ENCODE results near the gene RUSC1.

Gene RUSC1

GRCh38 chr1:155322953-155323728 is 2.4 kb downstream of the RUSC1 start (continued):
- TF ChIP-seq ZBTB44 (tag by site-specific recombination; IDR thresholded peaks at IDR 0.05): no peak
- peak; percentile 51 for TF ChIP-seq ZBTB10 (tag by site-specific recombination; IDR thresholded peaks at IDR 0.05)
- TF ChIP-seq, protein P1, sequence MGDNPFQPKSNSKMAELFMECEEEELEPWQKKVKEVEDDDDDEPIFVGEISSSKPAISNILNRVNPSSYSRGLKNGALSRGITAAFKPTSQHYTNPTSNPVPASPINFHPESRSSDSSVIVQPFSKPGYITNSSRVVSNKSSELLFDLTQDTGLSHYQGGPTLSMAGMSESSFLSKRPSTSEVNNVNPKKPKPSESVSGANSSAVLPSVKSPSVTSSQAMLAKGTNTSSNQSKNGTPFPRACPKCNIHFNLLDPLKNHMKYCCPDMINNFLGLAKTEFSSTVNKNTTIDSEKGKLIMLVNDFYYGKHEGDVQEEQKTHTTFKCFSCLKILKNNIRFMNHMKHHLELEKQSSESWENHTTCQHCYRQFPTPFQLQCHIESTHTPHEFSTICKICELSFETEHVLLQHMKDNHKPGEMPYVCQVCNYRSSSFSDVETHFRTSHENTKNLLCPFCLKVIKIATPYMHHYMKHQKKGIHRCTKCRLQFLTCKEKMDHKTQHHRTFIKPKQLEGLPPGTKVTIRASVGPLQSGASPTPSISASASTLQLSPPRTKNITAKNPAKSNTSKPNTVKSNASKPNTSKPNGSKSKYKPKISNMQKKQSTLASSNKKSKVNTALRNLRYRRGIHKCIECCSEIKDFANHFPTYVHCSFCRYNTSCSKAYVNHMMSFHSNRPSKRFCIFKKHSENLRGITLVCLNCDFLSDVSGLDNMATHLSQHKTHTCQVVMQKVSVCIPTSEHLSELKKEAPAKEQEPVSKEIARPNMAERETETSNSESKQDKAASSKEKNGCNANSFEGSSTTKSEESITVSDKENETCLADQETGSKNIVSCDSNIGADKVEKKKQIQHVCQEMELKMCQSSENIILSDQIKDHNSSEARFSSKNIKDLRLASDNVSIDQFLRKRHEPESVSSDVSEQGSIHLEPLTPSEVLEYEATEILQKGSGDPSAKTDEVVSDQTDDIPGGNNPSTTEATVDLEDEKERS (tag by site-specific recombination; IDR thresholded peaks at IDR 0.05): no peak
- TF ChIP-seq, protein P2, sequence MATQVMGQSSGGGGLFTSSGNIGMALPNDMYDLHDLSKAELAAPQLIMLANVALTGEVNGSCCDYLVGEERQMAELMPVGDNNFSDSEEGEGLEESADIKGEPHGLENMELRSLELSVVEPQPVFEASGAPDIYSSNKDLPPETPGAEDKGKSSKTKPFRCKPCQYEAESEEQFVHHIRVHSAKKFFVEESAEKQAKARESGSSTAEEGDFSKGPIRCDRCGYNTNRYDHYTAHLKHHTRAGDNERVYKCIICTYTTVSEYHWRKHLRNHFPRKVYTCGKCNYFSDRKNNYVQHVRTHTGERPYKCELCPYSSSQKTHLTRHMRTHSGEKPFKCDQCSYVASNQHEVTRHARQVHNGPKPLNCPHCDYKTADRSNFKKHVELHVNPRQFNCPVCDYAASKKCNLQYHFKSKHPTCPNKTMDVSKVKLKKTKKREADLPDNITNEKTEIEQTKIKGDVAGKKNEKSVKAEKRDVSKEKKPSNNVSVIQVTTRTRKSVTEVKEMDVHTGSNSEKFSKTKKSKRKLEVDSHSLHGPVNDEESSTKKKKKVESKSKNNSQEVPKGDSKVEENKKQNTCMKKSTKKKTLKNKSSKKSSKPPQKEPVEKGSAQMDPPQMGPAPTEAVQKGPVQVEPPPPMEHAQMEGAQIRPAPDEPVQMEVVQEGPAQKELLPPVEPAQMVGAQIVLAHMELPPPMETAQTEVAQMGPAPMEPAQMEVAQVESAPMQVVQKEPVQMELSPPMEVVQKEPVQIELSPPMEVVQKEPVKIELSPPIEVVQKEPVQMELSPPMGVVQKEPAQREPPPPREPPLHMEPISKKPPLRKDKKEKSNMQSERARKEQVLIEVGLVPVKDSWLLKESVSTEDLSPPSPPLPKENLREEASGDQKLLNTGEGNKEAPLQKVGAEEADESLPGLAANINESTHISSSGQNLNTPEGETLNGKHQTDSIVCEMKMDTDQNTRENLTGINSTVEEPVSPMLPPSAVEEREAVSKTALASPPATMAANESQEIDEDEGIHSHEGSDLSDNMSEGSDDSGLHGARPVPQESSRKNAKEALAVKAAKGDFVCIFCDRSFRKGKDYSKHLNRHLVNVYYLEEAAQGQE (tag by site-specific recombination; IDR thresholded peaks at IDR 0.05): peak; percentile 36; the same call in 1 of the 2 replicates
- TF ChIP-seq, protein P3, sequence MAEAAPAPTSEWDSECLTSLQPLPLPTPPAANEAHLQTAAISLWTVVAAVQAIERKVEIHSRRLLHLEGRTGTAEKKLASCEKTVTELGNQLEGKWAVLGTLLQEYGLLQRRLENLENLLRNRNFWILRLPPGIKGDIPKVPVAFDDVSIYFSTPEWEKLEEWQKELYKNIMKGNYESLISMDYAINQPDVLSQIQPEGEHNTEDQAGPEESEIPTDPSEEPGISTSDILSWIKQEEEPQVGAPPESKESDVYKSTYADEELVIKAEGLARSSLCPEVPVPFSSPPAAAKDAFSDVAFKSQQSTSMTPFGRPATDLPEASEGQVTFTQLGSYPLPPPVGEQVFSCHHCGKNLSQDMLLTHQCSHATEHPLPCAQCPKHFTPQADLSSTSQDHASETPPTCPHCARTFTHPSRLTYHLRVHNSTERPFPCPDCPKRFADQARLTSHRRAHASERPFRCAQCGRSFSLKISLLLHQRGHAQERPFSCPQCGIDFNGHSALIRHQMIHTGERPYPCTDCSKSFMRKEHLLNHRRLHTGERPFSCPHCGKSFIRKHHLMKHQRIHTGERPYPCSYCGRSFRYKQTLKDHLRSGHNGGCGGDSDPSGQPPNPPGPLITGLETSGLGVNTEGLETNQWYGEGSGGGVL (tag by site-specific recombination; IDR thresholded peaks at IDR 0.05): peak; percentile 85
- TF ChIP-seq, protein P4, sequence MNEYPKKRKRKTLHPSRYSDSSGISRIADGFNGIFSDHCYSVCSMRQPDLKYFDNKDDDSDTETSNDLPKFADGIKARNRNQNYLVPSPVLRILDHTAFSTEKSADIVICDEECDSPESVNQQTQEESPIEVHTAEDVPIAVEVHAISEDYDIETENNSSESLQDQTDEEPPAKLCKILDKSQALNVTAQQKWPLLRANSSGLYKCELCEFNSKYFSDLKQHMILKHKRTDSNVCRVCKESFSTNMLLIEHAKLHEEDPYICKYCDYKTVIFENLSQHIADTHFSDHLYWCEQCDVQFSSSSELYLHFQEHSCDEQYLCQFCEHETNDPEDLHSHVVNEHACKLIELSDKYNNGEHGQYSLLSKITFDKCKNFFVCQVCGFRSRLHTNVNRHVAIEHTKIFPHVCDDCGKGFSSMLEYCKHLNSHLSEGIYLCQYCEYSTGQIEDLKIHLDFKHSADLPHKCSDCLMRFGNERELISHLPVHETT (tag by site-specific recombination; IDR thresholded peaks at IDR 0.05): peak; percentile 42; the same call in 1 of the 2 replicates
- TF ChIP-seq ZBTB17 (tag by site-specific recombination; IDR thresholded peaks at IDR 0.05): peak; percentile 66
- TF ChIP-seq ZNF23 (tag by site-specific recombination; IDR thresholded peaks at IDR 0.05; ENCODE audit: borderline replicate concordance): no peak
- TF ChIP-seq ZFHX2 (tag by site-specific recombination; conservative IDR thresholded peaks at IDR 0.05): no peak
- no peak for TF ChIP-seq ZNF280C (tag by site-specific recombination; IDR thresholded peaks at IDR 0.05)
- TF ChIP-seq ZNF548 (tag by site-specific recombination; IDR thresholded peaks at IDR 0.05): no peak
- no peak for TF ChIP-seq OVOL3 (tag by site-specific recombination; IDR thresholded peaks at IDR 0.05)
- TF ChIP-seq ZNF24 (tag by site-specific recombination; IDR thresholded peaks at IDR 0.05): peak; percentile 65; the same call in 1 of the 2 replicates
- no peak for TF ChIP-seq ZNF132 (tag by site-specific recombination; IDR thresholded peaks at IDR 0.05; ENCODE audit: borderline replicate concordance)
- TF ChIP-seq ZNF660 (tag by site-specific recombination; IDR thresholded peaks at IDR 0.05): peak; percentile 78
- no peak for TF ChIP-seq ZNF776 (tag by site-specific recombination; IDR thresholded peaks at IDR 0.05; ENCODE audit: borderline replicate concordance)
- TF ChIP-seq, protein P5, sequence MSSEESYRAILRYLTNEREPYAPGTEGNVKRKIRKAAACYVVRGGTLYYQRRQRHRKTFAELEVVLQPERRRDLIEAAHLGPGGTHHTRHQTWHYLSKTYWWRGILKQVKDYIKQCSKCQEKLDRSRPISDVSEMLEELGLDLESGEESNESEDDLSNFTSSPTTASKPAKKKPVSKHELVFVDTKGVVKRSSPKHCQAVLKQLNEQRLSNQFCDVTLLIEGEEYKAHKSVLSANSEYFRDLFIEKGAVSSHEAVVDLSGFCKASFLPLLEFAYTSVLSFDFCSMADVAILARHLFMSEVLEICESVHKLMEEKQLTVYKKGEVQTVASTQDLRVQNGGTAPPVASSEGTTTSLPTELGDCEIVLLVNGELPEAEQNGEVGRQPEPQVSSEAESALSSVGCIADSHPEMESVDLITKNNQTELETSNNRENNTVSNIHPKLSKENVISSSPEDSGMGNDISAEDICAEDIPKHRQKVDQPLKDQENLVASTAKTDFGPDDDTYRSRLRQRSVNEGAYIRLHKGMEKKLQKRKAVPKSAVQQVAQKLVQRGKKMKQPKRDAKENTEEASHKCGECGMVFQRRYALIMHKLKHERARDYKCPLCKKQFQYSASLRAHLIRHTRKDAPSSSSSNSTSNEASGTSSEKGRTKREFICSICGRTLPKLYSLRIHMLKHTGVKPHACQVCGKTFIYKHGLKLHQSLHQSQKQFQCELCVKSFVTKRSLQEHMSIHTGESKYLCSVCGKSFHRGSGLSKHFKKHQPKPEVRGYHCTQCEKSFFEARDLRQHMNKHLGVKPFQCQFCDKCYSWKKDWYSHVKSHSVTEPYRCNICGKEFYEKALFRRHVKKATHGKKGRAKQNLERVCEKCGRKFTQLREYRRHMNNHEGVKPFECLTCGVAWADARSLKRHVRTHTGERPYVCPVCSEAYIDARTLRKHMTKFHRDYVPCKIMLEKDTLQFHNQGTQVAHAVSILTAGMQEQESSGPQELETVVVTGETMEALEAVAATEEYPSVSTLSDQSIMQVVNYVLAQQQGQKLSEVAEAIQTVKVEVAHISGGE (tag by site-specific recombination; conservative IDR thresholded peaks at IDR 0.05; ENCODE audit: low read depth): peak; percentile 59
